DMS53 treated with DMSO at 0.1 percent for 48 hours (cell line): Measurements from ENCODE around the gene SCFD1.
"Not testable (repeated sequence)": the region's sequence is repeated elsewhere in the genome, so short reads cannot be mapped to it uniquely, and the experiment has no call there.

Source experiments
- DNase-seq: peaks from one replicate; lab custom pipeline; 2025; ENCODE audit not compliant: unreplicated experiment; lab: John Stamatoyannopoulos, UW

The SCFD1 gene

DNA sequence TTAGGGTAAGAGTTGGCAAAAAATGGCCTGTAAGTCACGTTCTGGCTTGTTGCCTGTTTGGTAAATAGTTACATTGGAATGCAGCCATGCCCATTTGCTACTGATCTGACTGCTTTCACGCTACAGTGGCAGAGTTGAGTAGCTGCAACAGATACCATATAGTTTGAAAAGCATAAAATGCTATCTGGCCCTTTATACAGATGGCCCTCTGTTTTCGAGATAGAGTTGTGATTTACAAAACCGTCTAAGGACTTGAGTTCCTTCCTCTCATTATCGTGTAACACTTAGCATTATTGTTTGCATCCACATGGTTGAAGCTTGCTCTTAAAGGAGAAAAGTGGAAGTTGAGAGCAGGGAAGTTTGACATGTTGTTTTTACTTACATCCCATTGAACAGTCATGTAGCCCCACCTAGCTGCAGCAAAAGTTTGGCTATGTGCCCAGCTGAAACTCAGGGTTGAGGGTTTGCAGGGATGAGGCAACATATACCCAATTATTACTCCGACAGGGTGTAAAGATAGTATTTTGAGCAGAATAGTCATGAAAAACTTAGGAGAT is 11.3 kb upstream of the SCFD1 start:
- DNase-seq = peak; percentile 66

DNA sequence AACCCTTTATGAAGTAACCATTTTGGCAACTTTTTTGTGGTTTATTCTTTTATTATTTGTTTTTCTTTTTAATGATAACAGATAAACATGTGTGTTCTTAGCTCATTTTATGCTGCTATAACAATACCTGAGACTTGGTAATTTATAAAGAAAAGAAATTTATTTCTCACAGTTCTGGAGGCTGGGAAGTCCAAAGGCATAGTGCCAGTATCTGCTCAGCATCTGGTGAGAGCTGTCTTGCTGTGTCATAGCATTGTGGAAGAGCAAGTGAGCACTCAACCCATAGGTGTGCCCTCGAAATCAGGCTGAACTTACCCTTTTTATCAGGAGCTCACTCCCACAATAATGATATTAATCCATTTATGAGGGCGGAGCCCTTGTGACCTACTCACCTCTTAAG is 8.0 kb upstream of the SCFD1 start:
- DNase-seq = no peak

GRCh38 chr14:30620178-30620577 is 1.9 kb upstream of the SCFD1 start:
- no peak for DNase-seq

GRCh38 chr14:30621354-30621939 is 672 bp upstream of the SCFD1 start:
- peak; percentile 45 for DNase-seq

- DNase-seq = no peak
These were observed 1.5 kb downstream of the SCFD1 start for GRCh38 chr14:30623412-30624131.

DNA sequence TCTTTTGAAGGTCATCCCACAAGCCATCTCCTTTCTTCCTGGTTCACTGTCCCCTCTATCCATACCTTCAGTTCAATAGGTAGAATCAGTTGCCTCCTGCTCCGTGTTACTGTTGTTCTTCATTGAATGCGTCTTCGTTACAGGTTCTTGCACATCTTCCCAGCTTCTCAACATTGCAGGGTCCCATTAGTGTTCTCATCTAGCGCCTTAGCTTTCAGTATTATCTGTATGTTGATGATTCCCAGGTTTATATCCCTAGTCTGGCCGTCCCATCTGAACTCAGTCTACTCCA is 2.0 kb downstream of the SCFD1 start:
- DNase-seq = no peak

DNA sequence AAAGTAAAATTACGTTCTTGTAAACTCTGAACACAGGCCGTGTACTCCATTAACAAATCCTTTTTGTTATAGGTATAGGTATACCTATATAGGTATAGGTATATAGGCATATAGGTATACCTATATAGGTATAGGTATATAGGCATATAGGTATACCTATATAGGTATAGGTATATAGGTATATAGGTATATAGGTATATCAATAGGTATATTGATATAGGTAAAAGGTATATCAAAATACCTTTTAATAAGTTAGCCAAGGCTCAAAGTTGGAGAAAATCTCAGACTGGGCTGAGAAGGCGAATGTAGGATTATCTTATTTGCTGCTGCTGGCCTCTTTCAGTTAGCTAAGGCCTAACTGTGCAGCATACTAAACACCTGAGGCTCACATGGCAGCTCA is 3.4 kb downstream of the SCFD1 start:
- no peak for DNase-seq

GRCh38 chr14:30629432-30629831 is 7.3 kb downstream of the SCFD1 start:
- DNase-seq = not testable (repeated sequence)

- no peak for DNase-seq
These were observed 8.1 kb downstream of the SCFD1 start for GRCh38 chr14:30630248-30630647.

- no peak for DNase-seq
These were observed 10.6 kb downstream of the SCFD1 start for GRCh38 chr14:30632730-30633129.

DNA sequence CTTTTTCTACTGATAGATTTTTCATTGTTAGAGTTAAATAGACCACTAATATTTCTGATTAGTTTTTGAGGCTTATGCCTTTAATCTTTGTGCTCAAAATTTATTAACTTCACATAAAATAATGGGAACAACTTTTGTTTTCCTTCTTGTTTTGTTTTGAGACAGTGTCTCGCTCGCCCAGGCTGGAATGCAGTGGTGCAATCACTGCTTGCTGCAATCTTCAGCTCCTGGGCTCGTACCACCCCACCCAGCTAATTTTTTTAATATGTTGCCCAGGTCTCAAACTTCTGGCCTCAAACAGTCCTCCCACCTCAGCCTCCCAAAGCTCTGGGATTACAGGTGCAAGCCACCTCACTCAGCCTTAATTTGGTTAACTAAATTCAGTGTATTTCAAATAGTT is 16.8 kb downstream of the SCFD1 start:
- DNase-seq = no peak

DNA sequence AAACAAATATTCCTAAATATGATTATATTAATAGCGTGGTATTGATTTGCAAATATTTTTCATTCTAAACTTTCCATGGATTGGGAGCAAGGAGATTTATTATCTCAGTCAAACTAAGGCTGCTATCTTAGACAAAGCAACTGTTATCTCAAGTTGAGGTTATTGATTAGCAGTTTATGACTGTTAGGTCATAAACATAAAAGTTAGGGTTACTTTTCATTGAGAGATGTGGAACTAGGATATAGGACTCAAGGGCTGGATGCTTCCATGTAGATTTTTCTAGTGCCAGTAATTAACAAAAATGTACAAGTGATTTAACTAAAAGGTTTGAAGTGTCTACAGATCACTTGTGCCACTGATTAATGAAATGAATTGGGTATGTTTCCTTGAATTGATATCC is 19.1 kb downstream of the SCFD1 start:
- DNase-seq = no peak

DNA sequence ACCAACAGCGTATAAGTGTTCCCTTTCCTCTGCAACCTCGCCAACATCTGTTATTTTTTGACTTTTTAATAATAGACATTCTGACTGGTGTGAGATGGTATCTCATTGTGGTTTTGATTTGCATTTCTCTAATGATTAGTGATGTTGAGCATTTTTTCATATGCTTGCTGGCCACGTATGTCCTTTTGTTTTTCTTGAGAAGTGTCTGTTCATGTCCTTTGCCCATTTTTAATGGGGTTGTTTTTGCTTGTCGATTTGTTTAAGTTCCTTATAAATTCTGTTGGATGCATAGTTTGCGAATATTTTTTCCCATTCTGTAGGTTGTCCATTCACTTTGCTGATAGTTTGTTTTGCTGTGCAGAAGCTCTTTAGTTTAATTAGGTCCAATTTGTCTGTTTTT is 22.3 kb downstream of the SCFD1 start:
- not testable (repeated sequence) for DNase-seq

DNA sequence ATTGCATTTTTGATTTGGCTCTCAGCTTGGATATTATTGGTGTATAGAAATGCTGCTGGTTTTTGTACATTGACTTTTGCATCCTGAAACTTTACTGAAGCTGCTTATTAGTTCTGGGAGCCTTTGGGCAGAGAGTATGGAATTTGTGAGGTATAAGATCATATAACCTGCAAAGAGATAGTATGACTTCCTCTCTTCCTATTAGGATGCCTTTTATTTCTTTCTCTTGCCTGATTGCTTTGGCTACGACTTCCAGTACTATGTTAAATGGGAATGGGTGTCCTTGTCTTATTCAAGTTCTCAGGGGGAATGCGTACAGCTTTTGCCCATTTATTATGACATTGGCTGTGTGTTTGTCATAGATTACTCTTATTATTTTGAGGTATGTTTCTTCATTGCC is 23.5 kb downstream of the SCFD1 start:
- no peak for DNase-seq

DNA sequence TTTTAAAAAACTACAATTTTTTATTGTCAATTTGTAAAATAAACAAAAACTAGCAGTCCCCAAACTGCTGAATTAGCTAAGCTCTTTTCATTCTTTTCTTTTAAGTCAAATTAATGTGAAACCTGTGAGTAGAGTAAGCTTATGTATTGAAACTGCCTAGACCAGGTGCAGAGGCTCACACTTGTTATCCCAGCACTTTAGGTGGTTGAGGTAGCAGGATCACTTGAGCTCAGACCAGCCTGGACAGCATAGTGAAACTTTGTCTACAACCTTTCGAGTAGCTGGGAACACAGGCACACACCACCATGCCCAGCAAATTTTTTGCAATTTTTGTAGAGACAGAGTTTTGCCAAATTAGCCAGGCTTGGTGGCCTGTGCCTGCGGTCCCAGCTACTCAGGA is 26.4 kb downstream of the SCFD1 start:
- no peak for DNase-seq

GRCh38 chr14:30651937-30652336 is 29.8 kb downstream of the SCFD1 start:
- DNase-seq = no peak

- no peak for DNase-seq
These were observed 33.0 kb downstream of the SCFD1 start for GRCh38 chr14:30655124-30655523.

GRCh38 chr14:30655658-30656057 is 33.5 kb downstream of the SCFD1 start:
- no peak for DNase-seq

DNA sequence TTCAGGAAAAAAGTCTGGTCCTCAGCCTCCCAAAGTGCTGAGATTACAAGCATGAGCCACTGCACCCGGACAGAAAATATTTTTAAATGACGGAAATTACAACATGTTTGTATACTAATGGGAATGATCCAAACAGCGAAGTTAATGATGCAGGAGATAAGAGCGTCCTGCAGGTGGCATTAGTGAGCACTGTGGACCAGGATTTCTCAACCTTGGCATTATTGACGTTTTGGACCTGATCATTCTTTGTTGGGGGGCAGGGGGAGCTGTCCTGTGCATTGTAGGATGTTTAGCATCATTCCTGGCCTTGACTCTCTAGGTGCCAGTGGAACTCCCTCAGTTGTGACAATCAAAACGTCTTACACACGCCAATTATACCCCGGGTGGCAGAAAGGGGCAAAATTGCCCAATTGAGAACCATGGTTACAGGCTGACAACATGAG is 34.1 kb downstream of the SCFD1 start:
- peak; percentile 9 for DNase-seq

DNA sequence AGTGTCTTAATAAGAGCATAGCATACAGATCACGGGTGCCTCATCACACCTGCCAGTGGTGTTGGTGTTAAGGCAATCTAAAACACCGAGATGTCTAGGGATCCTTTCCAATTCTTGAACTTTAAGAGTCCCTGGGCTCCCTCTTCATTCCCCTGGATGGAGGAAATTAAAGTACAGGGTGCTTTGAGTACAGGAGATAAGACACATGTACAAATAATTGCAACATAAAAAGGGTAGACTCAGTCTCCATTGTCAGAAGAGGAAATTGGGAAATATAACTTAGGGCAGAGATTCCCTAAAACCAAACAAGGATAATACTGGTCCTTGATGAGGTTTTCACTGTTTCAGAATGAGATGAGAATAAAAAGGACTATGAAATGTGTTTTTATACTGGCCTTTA is 34.9 kb downstream of the SCFD1 start:
- no peak for DNase-seq

GRCh38 chr14:30657606-30658163 is 35.6 kb downstream of the SCFD1 start:
- DNase-seq = no peak

GRCh38 chr14:30658645-30659044 is 36.5 kb downstream of the SCFD1 start:
- no peak for DNase-seq

DNA sequence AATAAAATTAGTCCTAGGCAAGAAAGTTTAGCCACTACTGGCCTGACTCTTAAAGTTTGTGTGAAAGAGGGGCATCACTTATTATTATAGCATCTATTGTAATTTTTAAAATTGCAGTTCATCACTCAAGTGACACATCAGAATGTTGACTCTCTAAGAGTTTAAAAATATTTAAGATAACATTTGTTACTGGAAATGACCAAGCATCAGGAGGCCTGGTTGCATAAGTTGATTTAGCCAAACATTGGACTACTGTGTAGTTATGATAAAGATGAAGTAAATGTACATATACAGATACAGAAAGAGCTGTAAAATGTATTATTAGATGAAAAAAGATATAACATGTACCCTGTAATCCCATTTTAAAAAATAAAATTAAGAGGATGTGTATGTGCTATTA is 47.5 kb downstream of the SCFD1 start:
- DNase-seq = no peak
